HG03097 (cell line): ENCODE results near the gene S1PR1.
"Not testable (repeated sequence)": the region's sequence is repeated elsewhere in the genome, so short reads cannot be mapped to it uniquely, and the experiment has no call there.

Source experiments
- ATAC-seq: cut with Tn5 transposase; IDR thresholded peaks from one replicate; pipeline ENCODE4 v1.9.1; 2021; ENCODE audit not compliant: unreplicated experiment, low FRiP score

The S1PR1 gene

DNA sequence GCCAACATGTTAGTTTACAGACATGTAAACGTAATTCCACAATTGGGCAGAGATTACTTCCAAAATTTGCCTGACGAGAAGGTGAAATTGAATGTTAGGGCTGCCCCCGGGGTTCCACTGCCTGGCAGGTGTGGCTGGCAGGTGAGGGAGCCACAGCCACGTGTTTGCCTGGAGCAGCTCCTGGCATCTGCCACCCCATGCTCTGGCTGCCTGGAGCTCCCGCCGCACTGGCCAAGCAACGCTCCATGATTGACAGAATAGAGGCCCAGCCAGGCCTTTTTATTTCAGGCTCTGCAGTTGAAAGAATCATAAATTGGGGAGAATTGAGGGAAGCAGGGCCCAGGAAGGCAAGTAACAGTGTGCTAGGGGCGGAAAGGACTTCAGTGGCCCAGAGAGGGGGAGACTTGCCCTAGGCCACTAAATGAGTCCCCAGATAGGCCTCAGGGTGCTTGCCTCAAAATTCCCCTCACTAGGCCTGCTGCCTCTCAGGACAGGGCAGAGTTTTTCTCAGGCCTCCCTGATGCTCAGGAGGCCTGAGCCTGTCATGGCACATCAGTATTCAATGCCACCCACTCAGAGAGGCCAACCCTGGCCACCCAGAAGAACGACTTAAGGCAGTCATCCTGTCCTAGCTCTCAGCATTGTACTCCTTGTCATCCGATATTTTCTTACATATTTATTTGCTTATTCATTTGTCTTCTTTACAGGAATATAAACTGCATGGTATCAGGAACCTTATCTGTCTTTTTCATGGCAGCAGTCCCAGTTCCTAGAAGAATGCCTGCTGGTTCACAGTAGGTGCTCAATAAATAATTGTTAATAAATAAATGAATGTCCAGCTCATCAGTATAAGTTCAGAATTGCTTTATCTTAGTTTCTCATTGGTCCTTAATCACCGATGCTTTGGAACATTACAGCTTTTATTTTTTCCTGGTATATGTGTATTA lies 16.6 kb upstream of the S1PR1 start:
- no peak for ATAC-seq

DNA sequence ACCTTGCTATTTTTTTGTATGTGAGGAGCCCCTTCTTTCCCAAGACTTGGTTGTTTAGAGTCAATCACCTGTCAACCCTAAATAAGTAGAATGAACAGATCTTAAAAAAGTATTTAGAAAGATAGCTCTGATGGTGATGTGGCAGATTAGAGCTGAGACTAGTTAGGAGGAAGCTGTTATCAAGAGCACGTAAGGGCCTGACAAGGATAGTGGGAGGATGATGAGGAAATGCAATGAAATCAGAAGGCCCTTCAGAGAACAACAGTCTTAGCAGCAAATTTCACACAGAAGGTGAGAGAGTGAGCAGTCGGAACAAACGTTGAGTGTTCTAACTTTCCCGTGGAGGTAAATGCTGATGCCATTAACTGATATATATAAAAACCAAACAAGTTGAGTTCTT lies 15.9 kb upstream of the S1PR1 start:
- ATAC-seq: no peak

DNA sequence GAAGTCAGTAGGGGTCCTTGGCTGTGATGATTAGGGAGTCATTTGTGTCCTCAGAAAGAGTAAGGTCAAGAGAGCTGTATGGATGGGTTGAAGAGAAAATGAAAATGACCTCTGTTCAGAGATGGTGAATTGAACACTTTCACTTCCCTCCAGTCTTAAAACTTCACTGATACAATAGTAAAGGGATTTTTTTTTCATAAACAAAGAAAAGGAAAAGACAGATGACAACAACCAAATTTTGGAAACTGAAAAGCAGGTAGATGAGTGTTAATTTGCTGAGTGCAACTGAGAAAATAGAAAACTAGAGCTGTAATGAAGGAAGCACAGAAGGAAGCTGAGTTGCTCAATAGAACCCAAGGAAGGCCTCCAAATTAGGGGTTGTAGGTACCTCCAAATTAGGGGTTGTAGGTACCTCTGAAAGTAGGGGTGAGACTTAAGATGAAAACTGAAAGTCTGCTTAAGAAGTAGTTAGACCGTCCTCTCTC lies 14.8 kb upstream of the S1PR1 start:
- peak; percentile 90 for ATAC-seq

DNA sequence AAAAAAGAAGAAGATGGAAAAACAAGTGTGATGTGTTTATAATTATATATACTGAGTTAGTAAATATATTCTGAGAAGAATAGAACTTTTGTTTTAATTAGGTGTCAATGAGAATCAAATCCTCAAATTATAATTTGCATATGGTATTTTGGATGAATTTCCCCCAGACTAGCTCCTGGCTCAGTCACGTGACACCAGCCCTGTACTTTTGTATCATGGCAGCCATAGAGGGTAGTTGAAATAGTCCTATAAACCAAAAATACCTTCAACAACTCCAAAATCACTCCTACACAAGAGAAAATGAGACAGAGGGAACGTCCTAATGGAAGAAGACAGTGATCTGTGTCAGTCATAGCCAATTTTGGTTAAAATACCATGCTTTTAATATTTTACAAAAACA lies 9.0 kb upstream of the S1PR1 start:
- ATAC-seq: no peak

DNA sequence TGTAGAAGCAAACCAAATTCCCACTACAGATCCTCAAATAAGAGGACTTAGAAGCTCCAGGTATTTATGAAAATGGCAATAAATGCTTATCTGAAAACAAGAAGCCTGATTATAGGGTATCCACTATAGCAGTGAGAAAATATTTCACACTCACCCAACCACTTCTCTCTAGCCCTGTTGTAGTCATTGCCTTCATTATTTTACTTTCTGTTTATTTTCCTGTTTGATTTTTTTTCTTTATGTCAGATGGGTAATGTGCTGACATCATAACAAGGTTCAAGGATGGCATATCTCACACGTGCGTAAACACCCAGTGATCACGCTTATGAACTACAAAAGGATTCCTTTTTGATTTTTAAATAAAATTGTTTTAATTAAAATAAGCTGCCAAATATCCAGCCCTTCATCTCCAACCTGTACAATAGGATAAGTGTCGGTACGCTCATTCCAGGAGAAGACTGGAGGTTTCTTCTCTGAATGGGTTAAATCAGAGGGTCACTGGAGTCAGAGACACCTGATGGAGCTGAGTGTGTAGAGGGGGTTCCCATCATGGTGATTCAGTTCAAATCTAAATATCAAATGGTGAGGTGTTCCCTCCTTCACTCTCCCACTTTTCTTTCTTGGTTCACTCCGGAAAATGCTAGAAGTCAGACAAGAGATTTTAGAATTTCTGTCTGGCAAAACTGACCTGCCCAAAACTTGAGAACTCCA lies 8.2 kb upstream of the S1PR1 start:
- no peak for ATAC-seq

DNA sequence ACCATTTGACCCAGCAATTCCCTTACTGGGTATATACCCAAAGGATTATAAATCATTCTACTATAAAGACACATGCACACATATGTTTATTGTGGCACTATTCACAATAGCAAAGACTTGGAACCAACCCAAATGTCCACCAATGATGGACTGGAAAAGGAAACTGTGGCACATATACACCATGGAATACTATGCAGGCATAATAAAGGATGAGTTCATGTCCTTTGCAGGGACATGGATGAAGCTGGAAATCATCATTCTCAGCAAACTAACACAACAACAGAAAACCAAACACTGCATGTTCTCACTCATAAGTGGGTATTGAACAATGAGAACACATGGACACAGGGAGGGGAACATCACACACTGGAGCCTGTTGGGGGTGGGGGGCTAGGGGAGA lies 4.6 kb upstream of the S1PR1 start:
- not testable (repeated sequence) for ATAC-seq

DNA sequence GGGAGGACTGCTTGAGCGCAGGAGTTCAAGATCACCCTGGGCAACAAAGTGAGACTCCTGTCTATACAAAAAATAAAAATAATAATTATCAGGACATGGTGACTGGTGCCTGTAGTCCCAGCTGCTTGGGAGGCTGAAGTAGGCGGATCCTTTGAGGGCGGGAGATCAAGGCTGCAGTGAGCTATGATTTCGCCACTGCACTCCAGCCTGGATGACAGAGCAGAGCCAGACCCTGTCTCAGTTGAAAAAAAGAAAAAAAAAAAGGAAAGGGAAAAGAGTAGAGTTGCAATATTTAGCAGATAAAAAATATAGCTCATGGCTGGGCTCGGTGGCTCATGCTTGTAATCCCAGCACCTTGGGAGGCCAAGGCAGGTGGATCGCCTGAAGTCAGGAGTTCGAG lies 3.3 kb upstream of the S1PR1 start:
- ATAC-seq: no peak

DNA sequence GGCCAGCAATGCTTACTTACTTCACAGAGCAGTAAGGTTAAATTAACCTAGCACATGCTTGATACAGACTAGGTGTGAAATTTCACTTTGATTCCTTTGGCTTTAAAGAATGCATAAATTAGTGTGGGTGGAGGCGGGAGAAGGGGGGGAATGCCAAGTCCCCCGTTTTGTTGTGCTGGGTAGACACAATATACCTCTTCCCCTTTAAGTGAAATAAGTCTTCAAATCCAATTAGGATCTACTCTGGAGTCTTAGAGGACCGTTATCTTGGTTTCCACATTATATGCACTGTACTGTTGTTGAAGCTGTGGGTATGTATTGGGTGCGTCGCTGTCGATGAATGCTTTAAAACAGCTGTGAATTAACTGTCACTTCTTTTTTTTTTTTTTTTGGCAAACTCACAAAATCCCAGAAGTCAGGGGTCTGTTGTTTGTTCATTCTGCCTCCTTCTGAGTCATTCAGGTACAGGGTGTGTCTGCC lies 1.6 kb upstream of the S1PR1 start:
- ATAC-seq: peak; percentile 1

DNA sequence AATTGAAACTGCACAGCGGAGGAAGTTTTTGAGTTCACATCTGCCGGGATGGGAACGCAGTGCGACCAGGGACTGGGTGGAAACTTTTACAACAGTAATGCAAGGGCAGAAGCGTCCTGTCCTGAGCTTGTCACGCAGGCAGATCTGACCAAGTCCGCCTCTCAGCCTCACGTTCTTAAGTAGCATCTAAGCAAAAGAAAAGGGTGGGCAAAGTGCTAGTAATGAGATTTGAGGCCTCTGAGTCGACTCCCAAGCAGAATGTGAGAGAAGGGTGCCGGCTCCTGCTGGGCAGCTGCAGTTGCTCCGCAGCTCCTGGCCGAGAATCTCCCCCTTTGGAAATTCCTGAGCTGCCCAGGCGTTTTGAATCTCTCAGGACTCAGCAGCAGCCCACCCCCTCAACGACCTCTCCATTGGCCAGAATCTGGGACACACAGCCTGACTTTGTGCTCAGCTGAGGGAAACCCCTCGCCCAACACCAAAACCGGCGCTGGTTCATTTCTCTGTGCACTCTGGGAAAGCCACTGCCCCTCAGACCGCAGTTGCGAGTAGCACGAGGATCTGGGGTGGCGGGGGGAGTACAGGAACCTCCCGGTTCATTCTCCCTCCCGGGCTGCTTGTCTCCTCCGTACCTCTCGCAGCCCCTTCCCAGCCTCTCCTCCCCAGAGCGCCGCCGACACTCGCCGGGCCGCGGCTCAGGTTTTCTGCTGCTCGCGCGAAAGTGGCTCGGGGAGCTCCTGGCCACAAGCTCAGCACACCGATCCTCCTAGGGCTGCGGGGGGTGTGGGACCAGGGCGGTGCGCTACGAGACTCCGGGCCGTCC lies 913 bp upstream of the S1PR1 start:
- ATAC-seq: peak; percentile 39

DNA sequence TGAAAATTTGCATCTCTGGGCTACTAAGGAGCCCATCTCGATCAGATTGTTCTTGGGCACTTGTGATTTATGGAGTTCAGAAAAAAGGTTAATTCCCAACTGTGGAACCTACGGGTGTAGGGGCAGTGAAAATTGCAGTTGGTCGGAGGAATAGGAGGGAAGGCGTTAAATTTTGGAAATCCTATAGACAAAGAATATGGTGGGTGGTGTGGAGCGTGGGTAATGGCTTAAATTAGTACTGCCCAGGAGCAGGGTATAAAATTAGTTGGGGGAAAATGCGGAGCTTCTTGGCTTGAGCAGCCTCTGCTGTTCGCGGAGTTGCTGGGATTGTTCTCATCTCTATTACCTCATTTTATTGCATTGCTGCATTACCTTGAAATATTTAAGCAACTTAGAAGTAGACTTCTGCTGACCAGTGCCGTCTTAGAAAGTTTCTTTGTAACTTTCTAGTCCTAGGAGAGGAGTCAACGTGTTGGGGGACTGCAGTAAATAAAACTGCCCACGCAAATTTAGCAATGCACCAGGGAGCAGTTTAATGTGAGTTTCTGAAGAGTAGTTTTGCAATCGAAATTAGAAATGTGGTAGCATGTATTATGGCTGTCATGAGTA lies 514 bp downstream of the S1PR1 start:
- ATAC-seq: no peak

DNA sequence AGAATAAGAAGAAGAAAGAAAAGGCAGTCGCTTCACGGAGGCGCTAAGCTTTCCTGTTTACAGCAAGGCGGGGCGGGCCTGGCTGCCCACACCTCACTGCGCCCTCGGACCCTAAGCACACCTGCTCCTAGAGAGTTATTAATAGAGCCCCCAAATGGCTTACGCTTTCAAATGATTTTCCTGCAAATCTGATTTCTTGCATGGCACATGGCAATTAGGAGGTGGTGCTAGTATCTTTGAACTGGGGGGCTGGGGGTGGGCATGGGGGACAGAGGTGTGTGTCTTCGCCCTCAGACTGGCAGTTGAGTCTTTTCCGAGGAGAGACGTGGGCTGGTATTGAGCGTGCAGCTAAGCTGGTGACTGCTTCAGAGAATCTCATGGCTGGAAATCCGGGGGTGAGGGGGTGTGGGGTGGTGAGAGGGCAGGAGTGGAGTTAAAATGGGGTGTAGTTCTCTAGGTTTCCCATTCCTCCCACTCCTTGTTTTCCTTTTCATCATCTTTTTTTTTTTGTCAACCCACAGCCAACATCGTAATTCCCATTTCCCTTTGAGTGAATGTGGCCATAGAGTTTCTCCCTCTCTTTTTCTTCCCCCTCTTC lies 1.3 kb downstream of the S1PR1 start:
- ATAC-seq: no peak

DNA sequence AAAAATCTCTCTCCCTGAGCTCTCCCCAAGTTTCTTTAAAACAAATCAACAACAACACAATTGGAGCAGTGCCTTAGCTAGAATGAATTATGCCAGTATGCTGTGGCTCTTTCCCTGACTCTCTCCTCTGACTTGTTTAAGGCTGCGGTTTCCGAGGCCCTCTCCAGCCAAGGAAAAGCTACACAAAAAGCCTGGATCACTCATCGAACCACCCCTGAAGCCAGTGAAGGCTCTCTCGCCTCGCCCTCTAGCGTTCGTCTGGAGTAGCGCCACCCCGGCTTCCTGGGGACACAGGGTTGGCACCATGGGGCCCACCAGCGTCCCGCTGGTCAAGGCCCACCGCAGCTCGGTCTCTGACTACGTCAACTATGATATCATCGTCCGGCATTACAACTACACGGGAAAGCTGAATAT lies 1.9 kb downstream of the S1PR1 start:
- peak; percentile 31 for ATAC-seq

DNA sequence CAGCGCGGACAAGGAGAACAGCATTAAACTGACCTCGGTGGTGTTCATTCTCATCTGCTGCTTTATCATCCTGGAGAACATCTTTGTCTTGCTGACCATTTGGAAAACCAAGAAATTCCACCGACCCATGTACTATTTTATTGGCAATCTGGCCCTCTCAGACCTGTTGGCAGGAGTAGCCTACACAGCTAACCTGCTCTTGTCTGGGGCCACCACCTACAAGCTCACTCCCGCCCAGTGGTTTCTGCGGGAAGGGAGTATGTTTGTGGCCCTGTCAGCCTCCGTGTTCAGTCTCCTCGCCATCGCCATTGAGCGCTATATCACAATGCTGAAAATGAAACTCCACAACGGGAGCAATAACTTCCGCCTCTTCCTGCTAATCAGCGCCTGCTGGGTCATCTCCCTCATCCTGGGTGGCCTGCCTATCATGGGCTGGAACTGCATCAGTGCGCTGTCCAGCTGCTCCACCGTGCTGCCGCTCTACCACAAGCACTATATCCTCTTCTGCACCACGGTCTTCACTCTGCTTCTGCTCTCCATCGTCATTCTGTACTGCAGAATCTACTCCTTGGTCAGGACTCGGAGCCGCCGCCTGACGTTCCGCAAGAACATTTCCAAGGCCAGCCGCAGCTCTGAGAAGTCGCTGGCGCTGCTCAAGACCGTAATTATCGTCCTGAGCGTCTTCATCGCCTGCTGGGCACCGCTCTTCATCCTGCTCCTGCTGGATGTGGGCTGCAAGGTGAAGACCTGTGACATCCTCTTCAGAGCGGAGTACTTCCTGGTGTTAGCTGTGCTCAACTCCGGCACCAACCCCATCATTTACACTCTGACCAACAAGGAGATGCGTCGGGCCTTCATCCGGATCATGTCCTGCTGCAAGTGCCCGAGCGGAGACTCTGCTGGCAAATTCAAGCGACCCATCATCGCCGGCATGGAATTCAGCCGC lies 2.5 kb downstream of the S1PR1 start:
- ATAC-seq: no peak

DNA sequence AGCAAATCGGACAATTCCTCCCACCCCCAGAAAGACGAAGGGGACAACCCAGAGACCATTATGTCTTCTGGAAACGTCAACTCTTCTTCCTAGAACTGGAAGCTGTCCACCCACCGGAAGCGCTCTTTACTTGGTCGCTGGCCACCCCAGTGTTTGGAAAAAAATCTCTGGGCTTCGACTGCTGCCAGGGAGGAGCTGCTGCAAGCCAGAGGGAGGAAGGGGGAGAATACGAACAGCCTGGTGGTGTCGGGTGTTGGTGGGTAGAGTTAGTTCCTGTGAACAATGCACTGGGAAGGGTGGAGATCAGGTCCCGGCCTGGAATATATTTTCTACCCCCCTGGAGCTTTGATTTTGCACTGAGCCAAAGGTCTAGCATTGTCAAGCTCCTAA lies 3.2 kb downstream of the S1PR1 start:
- no peak for ATAC-seq

DNA sequence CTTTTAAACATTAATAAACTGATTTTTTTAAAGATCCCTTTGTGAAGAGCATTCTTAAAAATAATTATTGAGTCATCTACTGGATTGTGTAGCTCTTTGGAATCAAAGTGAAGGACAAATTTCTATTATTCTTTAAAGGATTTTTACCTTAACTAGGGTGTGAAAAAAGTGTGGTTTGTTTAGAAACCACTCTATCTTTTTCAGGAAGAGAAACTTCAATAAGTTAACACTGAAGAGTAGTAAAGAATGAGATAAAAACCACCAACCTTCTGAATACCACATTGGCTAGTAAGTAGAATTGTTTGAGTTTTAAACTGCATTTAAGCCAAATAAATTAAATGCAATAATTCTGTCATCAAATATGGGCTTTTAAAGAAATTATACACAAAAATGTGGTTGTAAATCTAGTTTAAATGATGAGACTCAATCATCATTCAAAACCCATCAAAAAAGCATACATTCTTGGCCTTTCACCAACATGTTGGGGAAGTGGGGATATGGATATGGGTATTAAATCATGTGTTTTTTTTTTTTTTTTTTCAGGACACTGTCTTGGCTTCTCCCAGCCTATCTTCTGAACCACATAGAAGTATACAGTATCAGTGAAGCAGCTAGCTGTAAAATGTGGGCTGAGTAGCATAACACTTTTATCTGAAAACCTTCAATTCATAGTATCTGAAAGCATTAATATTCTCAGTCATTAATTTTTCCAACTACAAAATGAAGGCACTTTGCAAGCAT lies 4.8 kb downstream of the S1PR1 start:
- ATAC-seq: no peak

DNA sequence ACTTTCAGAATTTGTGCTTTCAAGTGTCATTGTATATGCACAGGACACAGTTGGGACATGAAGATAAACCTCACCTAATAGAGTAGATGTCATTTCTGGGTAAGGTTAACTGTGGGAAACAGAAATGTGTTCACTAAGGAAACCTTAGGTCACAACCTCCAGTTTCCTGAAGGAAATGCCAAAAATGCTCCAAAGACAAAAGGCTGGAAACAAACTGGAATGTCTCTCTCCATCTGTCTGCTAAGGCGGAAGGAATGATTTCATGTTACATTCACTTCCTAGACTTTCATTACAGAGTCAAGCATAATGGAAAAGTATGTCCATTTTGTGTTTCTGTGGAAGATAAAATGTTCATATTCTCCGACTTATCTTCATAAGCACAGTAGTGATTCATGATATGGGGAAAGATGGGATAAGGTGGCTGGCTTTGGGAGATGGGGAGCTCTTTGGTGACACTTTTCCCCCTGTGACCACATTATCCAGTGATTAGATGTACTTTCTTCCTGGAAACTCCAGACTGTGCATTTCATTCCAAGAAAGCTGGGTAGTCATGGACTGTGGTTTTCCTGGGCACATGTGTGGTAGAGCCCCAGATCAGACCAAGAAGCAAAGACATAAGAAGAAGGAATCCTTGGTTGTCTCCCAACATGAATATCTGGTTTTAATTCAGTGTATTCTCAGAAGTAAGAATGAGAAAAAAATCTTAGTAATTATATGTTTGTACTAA lies 5.7 kb downstream of the S1PR1 start:
- no peak for ATAC-seq

DNA sequence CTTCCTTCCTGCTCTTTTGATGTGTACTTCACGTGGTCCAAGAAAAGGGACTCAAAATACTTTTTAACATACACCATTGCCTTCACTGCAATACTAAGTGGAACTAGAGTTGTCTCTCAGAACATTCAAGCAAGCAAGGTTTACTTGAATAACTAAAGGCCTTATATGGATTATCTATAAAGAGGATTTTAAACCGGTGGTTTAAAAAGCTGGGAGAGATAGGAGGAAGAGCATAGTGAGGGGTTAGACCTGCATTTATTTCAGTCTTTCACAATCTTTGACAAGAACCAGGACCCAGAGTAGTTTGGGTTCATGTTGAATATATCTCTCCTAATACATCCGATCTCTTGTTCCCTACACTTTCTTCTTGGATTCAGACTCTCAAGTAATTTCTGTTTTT lies 6.9 kb downstream of the S1PR1 start:
- ATAC-seq: no peak

DNA sequence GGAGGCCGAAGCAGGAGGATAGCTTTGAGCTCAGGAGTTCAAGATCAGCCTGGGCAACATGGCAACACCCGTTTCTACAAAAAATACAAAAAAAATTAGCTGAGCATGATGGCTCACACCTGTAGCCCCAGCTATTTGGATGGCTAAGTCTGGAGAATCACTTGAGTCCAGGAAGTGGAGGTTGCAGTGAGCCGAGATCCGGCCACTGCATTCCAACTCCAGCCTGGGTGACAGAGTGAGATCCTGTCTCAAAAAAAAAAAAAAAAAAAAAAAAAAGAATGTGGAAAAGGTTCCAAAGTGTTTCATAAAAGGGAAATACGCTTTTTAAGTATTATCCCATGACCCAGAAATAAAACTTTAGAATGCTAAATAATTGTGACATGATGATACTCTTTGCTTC lies 8.0 kb downstream of the S1PR1 start:
- ATAC-seq: no peak
